A549 (cell line): ENCODE data around the gene OCA2.

ENCODE experiments used
- CTCF ChIP-seq: fragments of >200 bp; sonication (Bioruptor Twin); formaldehyde crosslinking; IDR thresholded peaks from 3 replicates; pipeline ENCODE4 v1.5.1; 2016
- ELK1 ChIP-seq: fragments of 150-350 bp; IDR thresholded peaks from 2 replicates; pipeline ENCODE4 v1.6.1; 2014; ENCODE audit warnings: low read depth, mild to moderate bottlenecking, low read length
- GATA3 ChIP-seq: IDR thresholded peaks from 2 replicates; pipeline ENCODE4 v1.6.1; 2012; ENCODE audit warnings: borderline replicate concordance
- HDAC2 ChIP-seq: fragments of 200-600 bp; sonication (generic); IDR thresholded peaks from 2 replicates; pipeline ENCODE4 v1.6.1; 2016
- POLR2A ChIP-seq: IDR thresholded peaks from 2 replicates; pipeline ENCODE4 v1.6.1; 2012; ENCODE audit warnings: mild to moderate bottlenecking, low read length
- RAD21 ChIP-seq, 2 experiments: fragments of >200 bp in 1 of 2; sonication (Bioruptor Twin) in 1 of 2; formaldehyde crosslinking in 1 of 2; IDR thresholded peaks in 1 of 2; conservative IDR thresholded peaks in 1 of 2; 2 replicates in 1 of 2; 3 replicates in 1 of 2; pipeline ENCODE4 v1.6.1; 2012 to 2018; ENCODE audit warnings: inconsistent platforms in 1 of 2
- RCOR1 ChIP-seq: fragments of 150-350 bp; IDR thresholded peaks from 2 replicates; pipeline ENCODE4 v1.6.1; 2014; ENCODE audit warnings: antibody characterized with exemption, low read length, low read depth
- REST ChIP-seq: fragments of 200-600 bp; sonication (generic); IDR thresholded peaks from 2 replicates; pipeline ENCODE4 v1.6.1; 2016; ENCODE audit warnings: antibody characterized with exemption, mild to moderate bottlenecking, moderate library complexity
- RFX5 ChIP-seq: fragments of 450-650 bp; IDR thresholded peaks from 2 replicates; pipeline ENCODE4 v1.7.1; 2014; ENCODE audit warnings: antibody characterized with exemption, mild to moderate bottlenecking, moderate library complexity
- RNF2 ChIP-seq: fragments of 200-600 bp; sonication (generic); IDR thresholded peaks from 2 replicates; pipeline ENCODE4 v1.6.1; 2016; ENCODE audit warnings: low read depth, mild to moderate bottlenecking, antibody characterized with exemption, moderate library complexity, borderline replicate concordance
- SREBF2 ChIP-seq: fragments of 450-650 bp; IDR thresholded peaks from 2 replicates; pipeline ENCODE4 v1.6.1; 2014; ENCODE audit warnings: mild to moderate bottlenecking, moderate library complexity
- TP53 ChIP-seq: fragments of 250-450 bp; sonication (Bioruptor Pico); IDR thresholded peaks from 2 replicates; pipeline ENCODE4 v1.5.0; 2021; ENCODE audit warnings: mild to moderate bottlenecking, moderate library complexity
- ZC3H11A ChIP-seq: fragments of 450-650 bp; IDR thresholded peaks from 2 replicates; pipeline ENCODE4 v1.6.1; 2014; ENCODE audit warnings: antibody characterized with exemption, mild to moderate bottlenecking

GRCh38 chr15:27815035-27815434, 284.1 kb downstream of the OCA2 start:
- no peak for TF ChIP-seq CTCF
- TF ChIP-seq RCOR1 = no peak
- TF ChIP-seq RFX5 = no peak
- no peak for TF ChIP-seq ZC3H11A
- no peak for TF ChIP-seq RAD21 (conservative IDR thresholded peaks at IDR 0.05 in 1 of 2, IDR thresholded peaks at IDR 0.05 in 1 of 2)
- no peak for TF ChIP-seq POLR2A
- TF ChIP-seq REST = no peak
- no peak for TF ChIP-seq RNF2
- no peak for TF ChIP-seq ELK1
- TF ChIP-seq SREBF2 = no peak
- TF ChIP-seq HDAC2 = no peak
- TF ChIP-seq GATA3 = no peak
- no peak for TF ChIP-seq TP53
